Body of pancreas (tissue), 2 donors: ENCODE measurements around the gene ETV5. TPM values are rescaled to one million over a fixed set of nuclear protein-coding genes. Genes with fewer than 3 reads are reported as not detected.

Experiments used
- small RNA-seq: library from RNA; depleted of rRNA; stranded (forward); fragments of <200 nt; gene quantifications from one replicate; pipeline ENCODE3, GENCODE V24; 2016
- total RNA-seq, 2 donors: library from RNA; depleted of rRNA; stranded (reverse); fragments of >200 nt; gene quantifications; one replicate each; pipeline ENCODE4 v1.1.0, GENCODE V29; 2016

ETV5 gene
- total RNA-seq, 2 donors from 2014 or later: 14.5 to 39.2 TPM

Small RNA genes within 50 kb of the gene (small RNA-seq; reads per million reads assigned to genes)
- gene RF00017: not detected

Other genes with a start within 250 kb of the ETV5 start
- gene TRA2B, start 171.1 kb downstream of the ETV5 start, total RNA-seq: 100 to 1,000 TPM in 1 of 2 donors, 10 to 100 TPM in 1; 74.2 to 323 TPM